ENCODE results near the gene ZW10.

- TF ChIP-seq PREB (CRISPR knock-in tag; IDR thresholded peaks at IDR 0.05), result no peak
- TF ChIP-seq ZEB1 (IDR thresholded peaks at IDR 0.05; ENCODE audit: insufficient replicate concordance, low read depth), result no peak
- TF ChIP-seq POLR2A (IDR thresholded peaks at IDR 0.05; ENCODE audit: insufficient read depth in 1 of 2, low read depth in 2 of 2, low read length in 2 of 2), result no peak
- no peak for TF ChIP-seq PLRG1 (conservative IDR thresholded peaks at IDR 0.05)
- TF ChIP-seq MAZ (IDR thresholded peaks at IDR 0.05; ENCODE audit: borderline replicate concordance, low read depth, low read length), result no peak
- no peak for TF ChIP-seq MAZ (CRISPR knock-in tag; IDR thresholded peaks at IDR 0.05; ENCODE audit: low read depth)
- no peak for TF ChIP-seq HOXD1 (CRISPR knock-in tag; IDR thresholded peaks at IDR 0.05)
- TF ChIP-seq, protein P1, sequence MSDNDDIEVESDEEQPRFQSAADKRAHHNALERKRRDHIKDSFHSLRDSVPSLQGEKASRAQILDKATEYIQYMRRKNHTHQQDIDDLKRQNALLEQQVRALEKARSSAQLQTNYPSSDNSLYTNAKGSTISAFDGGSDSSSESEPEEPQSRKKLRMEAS (IDR thresholded peaks at IDR 0.05), result no peak
- TF ChIP-seq, protein P2, sequence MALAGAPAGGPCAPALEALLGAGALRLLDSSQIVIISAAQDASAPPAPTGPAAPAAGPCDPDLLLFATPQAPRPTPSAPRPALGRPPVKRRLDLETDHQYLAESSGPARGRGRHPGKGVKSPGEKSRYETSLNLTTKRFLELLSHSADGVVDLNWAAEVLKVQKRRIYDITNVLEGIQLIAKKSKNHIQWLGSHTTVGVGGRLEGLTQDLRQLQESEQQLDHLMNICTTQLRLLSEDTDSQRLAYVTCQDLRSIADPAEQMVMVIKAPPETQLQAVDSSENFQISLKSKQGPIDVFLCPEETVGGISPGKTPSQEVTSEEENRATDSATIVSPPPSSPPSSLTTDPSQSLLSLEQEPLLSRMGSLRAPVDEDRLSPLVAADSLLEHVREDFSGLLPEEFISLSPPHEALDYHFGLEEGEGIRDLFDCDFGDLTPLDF (CRISPR knock-in tag; IDR thresholded peaks at IDR 0.05), result no peak
- no peak for TF ChIP-seq FOXA1 (IDR thresholded peaks at IDR 0.05)
- no peak for TF ChIP-seq FOXA1 (CRISPR knock-in tag; IDR thresholded peaks at IDR 0.05)
Observed at GRCh38 chr11:113817626-113818025, 44.1 kb upstream of the ZW10 start.

Data from HepG2 (cell line).